ENCODE measurements around the gene GFRA1. TPM values are rescaled to one million over a fixed set of nuclear protein-coding genes. Genes with fewer than 3 reads are reported as not detected.

GFRA1 gene
- total and polyA plus RNA-seq, 2 experiments from 2014 or later = 0.48 to 2.9 TPM

- DNase-seq (ENCODE audit: low spot score) = no peak
- Histone ChIP-seq H4K20me1 (ENCODE audit: insufficient read depth, poor library complexity, severe bottlenecking) (no peaks in the 10 kb centered on the region), H3K9me3 (ENCODE audit: low read depth) (no peaks in the 10 kb centered on the region), H3K4me1 (ENCODE audit: insufficient read depth) (no peaks in the 10 kb centered on the region), H3K4me3 (no peak overlapping the region), H3K27me3 (peaks cover 2% of the 10 kb centered on the region), H3K27ac (no peak overlapping the region), H3K4me2 (no peak overlapping the region), H3K36me3 (replicated peaks; ENCODE audit: insufficient read depth, low read depth) (no peaks in the 10 kb centered on the region), H3K9me2 (replicated peaks; ENCODE audit: insufficient read depth) (no peaks in the 10 kb centered on the region), H3K79me2 (no peaks in the 10 kb centered on the region), H2AFZ (no peak overlapping the region)
- no peak for TF ChIP-seq EZH2phosphoT487 (IDR thresholded peaks at IDR 0.05; ENCODE audit: low read depth, severe bottlenecking, unreplicated experiment)
- TF ChIP-seq CTCF (IDR thresholded peaks at IDR 0.05; ENCODE audit: poor library complexity) = no peak
- TF ChIP-seq EZH2 (IDR thresholded peaks at IDR 0.05; ENCODE audit: borderline replicate concordance) = no peak
- WGBS (ENCODE audit: low lambda C conversion rate, missing lambda C conversion rate) = 95% methylated on average over 1 of the region's 1 CpG
These were observed 115.5 kb downstream of the GFRA1 start for GRCh38 chr10:116157485-116157884.

GRCh38 chr10:116156819-116157218 is 116.2 kb downstream of the GFRA1 start:
- 86% methylated on average over 5 of the region's 5 CpGs for WGBS (ENCODE audit: low lambda C conversion rate, missing lambda C conversion rate)
- DNase-seq (ENCODE audit: low spot score) = no peak
- Histone ChIP-seq H4K20me1 (ENCODE audit: insufficient read depth, poor library complexity, severe bottlenecking) (no peaks in the 10 kb centered on the region), H3K27ac (no peak overlapping the region), H3K9me2 (replicated peaks; ENCODE audit: insufficient read depth) (no peaks in the 10 kb centered on the region), H3K79me2 (no peaks in the 10 kb centered on the region), H3K36me3 (replicated peaks; ENCODE audit: insufficient read depth, low read depth) (no peaks in the 10 kb centered on the region), H3K27me3 (peaks cover 2% of the 10 kb centered on the region), H2AFZ (no peak overlapping the region), H3K9me3 (ENCODE audit: low read depth) (no peaks in the 10 kb centered on the region), H3K4me2 (no peak overlapping the region), H3K4me1 (ENCODE audit: insufficient read depth) (no peaks in the 10 kb centered on the region), H3K4me3 (no peak overlapping the region)
- TF ChIP-seq CTCF (IDR thresholded peaks at IDR 0.05; ENCODE audit: poor library complexity) = no peak
- TF ChIP-seq EZH2phosphoT487 (IDR thresholded peaks at IDR 0.05; ENCODE audit: low read depth, severe bottlenecking, unreplicated experiment) = no peak
- TF ChIP-seq EZH2 (IDR thresholded peaks at IDR 0.05; ENCODE audit: borderline replicate concordance) = no peak

GRCh38 chr10:116155191-116155590 is 117.8 kb downstream of the GFRA1 start:
- no peak for TF ChIP-seq CTCF (IDR thresholded peaks at IDR 0.05; ENCODE audit: poor library complexity)
- no peak for TF ChIP-seq EZH2phosphoT487 (IDR thresholded peaks at IDR 0.05; ENCODE audit: low read depth, severe bottlenecking, unreplicated experiment)
- Histone ChIP-seq H3K4me3 (no peak overlapping the region), H3K9me3 (ENCODE audit: low read depth) (no peaks in the 10 kb centered on the region), H3K9me2 (replicated peaks; ENCODE audit: insufficient read depth) (no peaks in the 10 kb centered on the region), H3K27me3 (peaks cover 2% of the 10 kb centered on the region), H3K36me3 (replicated peaks; ENCODE audit: insufficient read depth, low read depth) (no peaks in the 10 kb centered on the region), H3K4me1 (ENCODE audit: insufficient read depth) (no peaks in the 10 kb centered on the region), H4K20me1 (ENCODE audit: insufficient read depth, poor library complexity, severe bottlenecking) (no peaks in the 10 kb centered on the region), H3K79me2 (no peaks in the 10 kb centered on the region), H3K27ac (no peak overlapping the region), H2AFZ (no peak overlapping the region), H3K4me2 (no peak overlapping the region)
- WGBS (ENCODE audit: low lambda C conversion rate, missing lambda C conversion rate) = 83% methylated on average over 1 of the region's 1 CpG
- DNase-seq (ENCODE audit: low spot score) = no peak

GRCh38 chr10:116154651-116155050 is 118.4 kb downstream of the GFRA1 start:
- no peak overlapping the region for H2AFZ ChIP-seq
- H3K9me2 ChIP-seq (replicated peaks; ENCODE audit: insufficient read depth) = no peaks in the 10 kb centered on the region
- H3K79me2 ChIP-seq = no peaks in the 10 kb centered on the region
- H3K4me1 ChIP-seq (ENCODE audit: insufficient read depth) = no peaks in the 10 kb centered on the region
- H3K27ac ChIP-seq = no peak overlapping the region
- no peaks in the 10 kb centered on the region for H3K36me3 ChIP-seq (replicated peaks; ENCODE audit: insufficient read depth, low read depth)
- DNase-seq (ENCODE audit: low spot score) = no peak
- no peaks in the 10 kb centered on the region for H3K9me3 ChIP-seq (ENCODE audit: low read depth)
- TF ChIP-seq CTCF (IDR thresholded peaks at IDR 0.05; ENCODE audit: poor library complexity) (no peak), EZH2phosphoT487 (IDR thresholded peaks at IDR 0.05; ENCODE audit: low read depth, severe bottlenecking, unreplicated experiment) (no peak), EZH2 (IDR thresholded peaks at IDR 0.05; ENCODE audit: borderline replicate concordance) (no peak)
- no peaks in the 10 kb centered on the region for H4K20me1 ChIP-seq (ENCODE audit: insufficient read depth, poor library complexity, severe bottlenecking)
- no peak overlapping the region for H3K4me2 ChIP-seq
- peaks cover 3% of the 10 kb centered on the region for H3K27me3 ChIP-seq
- no peak overlapping the region for H3K4me3 ChIP-seq
- WGBS (ENCODE audit: low lambda C conversion rate, missing lambda C conversion rate) = 88% methylated on average over 1 of the region's 1 CpG

All from hepatocyte (in vitro differentiated cells).